Epidermal melanocyte (primary cell): ENCODE measurements around the gene DMRTC2.

Experiments used
- DNase-seq: peaks from one replicate; pipeline ENCODE4 v3.0.0; 2011; ENCODE audit warnings: low spot score; ENCODE audit not compliant: insufficient read length

DMRTC2 gene

DNA sequence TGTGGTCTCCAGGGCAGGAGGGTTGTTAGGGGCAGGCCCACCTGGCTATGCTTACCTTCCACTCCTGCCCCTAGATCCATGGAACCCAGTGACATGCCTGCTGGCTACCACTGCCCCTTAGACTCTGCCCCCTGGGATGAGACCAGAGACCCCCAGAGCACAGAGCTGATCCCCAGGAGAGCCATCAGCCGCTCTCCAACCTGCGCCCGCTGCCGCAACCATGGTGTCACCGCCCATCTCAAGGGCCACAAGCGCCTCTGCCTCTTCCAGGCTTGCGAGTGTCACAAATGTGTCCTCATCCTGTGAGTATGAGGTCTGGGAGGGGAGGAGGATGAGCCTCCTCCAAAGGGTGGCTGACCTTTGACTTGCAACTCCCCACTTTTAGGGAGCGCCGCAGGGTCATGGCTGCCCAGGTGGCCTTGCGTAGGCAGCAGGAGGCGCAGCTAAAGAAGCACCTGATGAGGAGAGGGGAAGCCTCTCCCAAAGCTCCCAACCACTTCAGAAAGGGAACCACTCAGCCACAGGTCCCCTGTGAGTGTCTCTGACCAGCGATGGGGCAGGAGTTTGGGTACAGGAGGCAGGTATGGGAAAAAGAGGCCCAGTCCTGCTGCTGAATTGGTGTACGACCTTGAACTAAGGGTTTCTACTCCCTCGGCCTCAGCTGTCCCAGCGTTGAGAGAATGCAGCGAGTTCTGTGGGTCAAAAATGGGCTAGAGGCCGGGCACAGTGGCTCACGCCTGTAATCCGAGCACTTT is 2.7 kb downstream of the DMRTC2 start:
- DNase-seq: no peak

DNA sequence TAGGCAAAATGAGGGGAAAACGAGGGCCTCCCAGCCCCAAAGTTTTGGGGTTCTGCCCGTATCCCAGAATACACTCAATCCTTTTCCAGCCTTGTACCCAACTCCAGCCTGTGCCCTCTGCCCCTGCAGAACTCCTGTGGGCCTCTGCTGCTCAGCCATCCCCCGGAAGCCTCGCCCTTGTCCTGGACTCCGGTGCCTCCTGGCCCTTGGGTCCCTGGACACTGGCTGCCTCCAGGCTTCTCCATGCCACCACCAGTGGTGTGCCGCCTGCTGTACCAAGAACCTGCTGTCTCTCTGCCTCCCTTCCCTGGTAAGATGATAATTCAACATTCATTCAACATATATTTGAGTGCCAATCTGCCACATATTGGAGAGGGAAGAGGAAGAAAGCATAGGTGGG is 3.8 kb downstream of the DMRTC2 start:
- DNase-seq: no peak

DNA sequence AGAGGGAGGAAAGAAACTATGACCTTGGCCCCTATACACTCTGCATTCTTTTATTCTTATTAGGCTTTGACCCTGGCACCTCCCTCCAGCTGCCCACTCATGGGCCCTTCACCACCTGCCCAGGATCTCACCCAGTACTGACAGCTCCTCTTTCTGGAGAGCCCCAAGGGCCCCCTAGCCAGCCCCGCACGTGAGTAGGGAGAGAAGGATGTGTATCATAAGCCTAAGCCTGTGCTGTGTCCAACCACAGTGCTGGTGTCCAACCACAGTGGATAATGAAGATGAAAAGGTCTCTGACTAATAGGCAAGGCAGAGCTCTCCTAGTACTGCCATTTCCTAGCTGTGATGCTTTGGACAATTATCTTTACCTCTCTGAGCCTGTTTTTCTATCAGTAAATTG is 4.2 kb downstream of the DMRTC2 start:
- no peak for DNase-seq

DNA sequence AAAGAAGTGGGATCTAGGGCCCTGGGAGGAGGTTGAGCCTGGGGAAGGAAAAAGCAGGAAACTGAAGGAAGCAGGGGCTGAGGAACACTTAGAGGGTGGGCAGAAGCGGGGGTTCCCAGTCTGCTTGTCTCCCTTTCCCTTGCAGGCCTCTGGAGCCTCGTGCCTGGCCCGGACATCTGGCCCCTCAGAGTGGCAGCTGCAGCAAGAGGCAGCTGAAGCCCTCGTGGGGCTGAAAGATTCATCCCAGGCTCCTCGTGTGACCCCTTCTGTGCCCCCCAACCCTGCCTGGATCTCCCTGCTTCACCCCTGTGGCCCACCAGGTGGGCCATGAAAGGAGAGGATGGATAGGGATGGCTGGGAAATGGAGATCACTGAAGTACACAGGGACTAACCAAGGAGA is 5.5 kb downstream of the DMRTC2 start:
- DNase-seq: no peak

DNA sequence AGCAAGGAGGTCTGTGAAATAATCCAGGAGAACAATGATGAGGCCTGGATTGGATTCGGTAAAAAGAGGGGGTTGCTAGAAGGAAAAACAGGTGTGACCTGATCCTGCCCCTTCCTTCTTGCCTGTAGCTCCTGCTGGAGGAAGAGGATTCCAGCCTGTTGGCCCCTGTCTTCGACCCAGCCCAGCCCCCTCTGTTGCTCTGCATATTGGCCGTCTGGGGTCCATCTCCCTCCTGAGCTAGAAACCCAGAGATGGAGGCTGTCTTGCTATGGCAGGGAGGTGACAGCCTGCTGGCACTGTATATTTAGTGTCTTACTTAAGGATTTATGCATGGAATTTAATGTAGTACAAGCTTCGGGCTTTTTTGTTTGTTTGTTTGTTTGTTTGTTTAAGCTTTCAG is 6.6 kb downstream of the DMRTC2 start:
- DNase-seq: no peak

DNA sequence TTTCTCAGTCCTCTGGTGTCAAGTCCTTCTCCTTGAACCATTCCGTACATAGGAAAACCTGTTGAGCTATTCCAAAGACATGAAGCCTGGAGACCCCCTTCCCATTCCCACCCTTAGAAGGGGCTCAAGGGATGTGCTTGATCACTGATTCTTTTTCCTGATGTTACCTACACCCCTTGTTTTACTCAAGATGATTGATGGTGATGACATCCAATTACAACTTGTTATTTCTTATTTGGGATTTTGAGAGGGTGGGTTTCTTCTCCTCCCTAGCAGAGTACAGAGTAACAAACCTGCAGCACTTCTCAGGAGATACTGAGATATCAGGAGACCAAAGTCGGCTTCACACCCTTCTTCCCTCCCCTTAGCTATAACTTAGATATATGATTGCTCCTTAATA is 8.5 kb downstream of the DMRTC2 start:
- DNase-seq: peak; percentile 7

DNA sequence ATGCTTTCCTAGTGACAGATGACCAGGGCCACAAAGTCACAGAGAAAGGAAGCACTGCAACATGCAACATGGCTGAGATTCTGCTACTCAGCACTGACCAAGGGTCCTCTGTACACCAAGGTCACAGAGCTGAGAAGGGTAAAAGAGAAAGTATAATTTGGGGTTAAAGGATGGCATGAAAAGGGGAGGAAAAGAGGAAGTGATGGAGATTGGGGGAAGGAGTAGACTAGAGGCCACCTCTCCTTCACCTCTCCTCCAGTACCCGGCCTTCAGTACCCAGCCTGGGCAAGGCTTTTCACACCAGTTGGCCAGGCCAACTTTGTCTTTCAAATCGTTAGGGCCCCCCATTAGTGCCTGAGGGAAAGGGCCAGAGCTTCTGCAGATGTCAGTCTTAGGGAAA is 8.9 kb downstream of the DMRTC2 start:
- no peak for DNase-seq

DNA sequence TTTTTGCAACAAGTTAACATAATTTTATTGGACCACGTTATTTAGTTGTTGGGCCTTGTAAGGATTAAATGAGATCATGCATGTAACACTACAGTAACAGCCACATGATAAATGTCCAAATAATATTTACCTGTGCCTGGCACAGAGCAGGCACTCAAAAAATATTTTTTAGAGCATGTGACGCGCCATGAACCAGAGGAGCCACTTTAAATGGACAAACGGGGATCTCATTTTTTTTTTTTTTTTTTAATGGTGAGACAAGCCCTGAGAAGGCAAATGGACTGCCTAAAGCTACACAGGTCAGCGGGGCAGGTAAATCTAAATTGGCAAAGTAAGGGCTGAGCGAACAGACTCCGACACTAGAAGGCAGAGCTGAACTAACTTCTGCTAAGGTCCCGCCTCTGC is 14.4 kb downstream of the DMRTC2 start:
- DNase-seq: no peak

DNA sequence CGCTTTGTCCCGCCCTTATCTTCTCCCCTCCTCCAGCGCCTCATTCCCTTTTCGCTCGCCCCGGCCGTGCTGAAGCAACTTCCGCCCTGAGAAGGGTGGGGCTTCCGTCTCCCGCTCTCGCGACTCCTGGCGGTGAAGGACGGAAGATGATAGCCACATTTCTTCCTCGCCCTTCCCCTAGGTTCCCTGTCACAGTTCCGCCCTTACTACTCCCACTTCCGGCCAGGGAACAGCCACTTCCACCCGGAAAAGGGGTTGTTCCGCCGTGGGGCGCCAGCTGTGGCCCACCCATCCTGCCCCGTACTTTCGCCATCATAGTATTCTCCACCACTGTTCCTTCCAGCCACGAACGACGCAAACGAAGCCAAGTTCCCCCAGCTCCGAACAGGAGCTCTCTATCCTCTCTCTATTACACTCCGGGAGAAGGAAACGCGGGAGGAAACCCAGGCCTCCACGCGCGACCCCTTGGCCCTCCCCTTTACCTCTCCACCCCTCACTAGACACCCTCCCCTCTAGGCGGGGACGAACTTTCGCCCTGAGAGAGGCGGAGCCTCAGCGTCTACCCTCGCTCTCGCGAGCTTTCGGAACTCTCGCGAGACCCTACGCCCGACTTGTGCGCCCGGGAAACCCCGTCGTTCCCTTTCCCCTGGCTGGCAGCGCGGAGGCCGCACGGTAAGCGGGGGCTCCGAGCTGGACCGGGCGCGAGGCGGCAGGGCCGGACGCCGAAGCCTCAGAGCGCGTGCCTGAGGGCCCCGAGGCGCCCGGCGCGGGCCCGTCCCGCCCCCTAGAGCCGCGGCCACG is 15.0 kb downstream of the DMRTC2 start, which contains the start of gene RPS19:
Gene RPS19 (plus strand): TSS at position 638 of the 801 bp plus-strand sequence. CDS start 520 bp downstream, outside the sequence.
- peak; percentile 97 for DNase-seq

DNA sequence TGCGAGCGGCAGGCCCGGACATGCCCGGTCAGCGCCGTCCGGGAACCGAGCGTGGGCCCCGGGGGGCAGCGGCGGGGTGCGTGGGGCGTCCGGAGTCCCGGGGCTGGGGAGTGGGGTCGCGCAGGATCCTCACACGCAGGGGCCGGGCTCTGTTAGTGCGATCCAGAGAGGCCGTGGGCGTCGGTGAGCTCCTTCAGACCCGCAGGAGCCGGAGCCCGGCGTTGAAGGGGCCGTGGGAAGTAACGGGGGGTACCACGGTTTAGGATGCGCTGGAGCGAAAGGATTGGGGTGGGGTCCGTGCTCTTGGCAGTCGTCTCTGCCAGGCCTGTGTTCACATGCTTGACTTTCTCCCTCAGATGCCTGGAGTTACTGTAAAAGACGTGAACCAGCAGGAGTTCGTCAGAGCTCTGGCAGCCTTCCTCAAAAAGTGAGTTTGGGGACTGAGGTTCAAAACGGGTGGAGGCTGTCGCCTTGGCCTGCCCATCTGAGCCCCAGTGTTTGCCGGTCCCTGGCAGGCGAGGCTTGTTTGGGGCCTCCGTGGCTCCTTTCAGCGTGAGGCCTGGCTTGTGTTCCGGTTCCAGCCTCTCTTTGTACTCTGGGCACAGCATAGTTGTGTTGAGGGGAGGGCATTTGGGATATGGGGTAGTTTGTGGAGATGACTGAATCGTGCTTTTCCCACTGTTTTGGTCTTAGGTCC is 15.7 kb downstream of the DMRTC2 start:
- peak; percentile 16 for DNase-seq

DNA sequence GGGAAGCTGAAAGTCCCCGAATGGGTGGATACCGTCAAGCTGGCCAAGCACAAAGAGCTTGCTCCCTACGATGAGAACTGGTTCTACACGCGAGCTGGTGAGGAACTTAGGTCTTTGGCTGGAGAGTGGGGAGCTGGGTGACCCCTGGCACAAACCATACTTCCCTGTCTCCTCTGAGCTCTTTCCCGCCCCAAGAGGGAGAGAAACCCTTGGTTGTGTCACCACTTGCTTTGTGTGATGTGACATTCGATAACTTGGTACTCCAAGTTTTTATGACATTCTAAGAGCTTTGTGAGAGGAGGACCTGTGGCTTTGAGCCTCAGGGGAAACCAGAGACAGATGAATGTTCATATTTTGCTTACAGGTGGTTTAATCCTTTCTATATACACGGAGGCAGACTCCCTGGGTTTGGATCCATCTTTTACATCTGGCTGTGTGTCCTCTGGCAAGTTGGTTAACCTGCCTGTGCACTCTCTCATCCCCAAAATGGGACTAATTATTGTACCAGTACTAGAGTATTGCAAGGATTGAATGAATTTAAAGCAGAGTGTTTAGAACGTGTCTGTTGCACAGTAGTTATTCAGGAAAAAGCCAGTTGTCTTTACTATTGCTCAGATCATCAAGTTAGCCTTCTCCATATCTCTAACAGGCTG is 16.4 kb downstream of the DMRTC2 start:
- peak; percentile 13 for DNase-seq

DNA sequence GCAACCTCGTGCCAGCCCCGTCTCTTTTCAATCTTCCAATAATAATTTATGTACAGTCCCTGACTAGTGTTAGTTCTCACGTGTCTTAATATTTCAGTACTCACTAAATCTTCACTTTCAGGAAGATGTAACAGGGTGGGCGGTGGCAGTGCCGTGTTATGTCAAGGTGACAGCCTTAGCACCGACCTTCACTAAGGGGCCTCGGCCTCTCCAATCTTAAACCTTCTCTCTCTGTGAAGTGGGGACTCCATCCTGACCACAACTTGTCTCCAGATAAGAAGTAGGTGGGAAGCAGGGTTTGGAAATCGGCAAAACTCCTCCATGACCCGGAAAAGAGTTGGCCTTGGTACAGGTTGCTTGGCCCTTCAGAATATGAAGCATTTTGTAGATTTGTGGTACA is 17.0 kb downstream of the DMRTC2 start:
- DNase-seq: peak; percentile 2

DNA sequence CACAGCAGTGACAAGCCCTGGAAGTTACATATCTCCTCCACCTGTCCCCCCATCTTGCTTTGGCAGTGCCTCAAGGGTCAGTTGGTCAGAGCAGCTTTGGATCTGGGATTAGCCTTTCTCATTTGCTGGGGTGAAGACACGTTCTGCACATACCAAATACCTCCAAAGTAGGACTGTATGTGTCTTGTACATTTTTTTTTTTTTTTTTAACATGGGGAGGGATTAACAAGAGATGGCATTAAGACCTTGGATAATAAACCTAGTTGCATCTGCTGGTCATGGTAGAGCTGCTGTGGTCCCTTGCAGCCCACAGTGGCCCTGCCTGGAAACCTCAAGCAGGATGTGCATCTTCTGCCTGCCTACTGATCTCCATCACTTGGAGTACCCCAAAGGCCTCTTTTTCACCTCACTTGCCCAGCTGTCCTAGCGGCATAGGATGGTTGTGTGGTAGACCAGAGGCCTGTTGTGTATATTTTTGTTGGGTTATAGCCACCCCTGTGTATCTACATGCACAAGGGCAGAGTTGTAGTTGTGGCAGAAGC is 17.7 kb downstream of the DMRTC2 start:
- no peak for DNase-seq

DNA sequence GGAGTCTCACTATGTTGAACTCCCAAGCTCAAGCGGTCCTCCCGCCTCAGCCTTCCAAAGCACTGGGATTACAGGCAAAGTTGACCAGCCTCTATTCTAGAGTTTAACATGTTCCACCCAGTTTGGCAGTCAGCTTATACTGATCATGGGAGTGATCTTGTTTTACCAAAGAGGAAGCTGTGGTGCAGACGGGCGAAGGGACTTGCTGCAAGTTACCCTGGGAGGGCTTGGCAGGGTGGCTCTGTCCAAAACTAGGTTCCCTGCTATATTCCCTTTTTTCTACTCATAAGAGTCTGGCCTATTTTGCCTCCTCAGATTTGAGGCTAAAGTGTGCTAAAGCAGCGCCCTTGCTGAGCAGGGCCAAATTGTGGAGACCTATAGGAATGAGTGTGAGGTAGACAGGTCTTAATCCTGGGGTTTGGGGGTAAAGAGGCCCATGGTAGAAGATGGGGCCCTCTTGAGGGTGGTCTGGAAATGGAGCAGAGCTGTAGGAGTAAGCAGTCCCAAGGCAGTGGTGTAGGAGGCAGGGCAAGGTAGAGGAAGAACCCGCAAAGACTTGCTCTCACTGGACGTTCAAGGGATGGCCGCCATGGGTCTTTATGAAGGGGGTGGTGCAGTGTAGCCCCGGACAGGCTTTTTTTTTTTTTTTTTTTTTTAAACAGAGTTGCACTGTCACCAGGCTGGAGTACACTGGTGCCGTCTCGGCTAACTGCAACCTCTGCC is 18.5 kb downstream of the DMRTC2 start:
- no peak for DNase-seq

DNA sequence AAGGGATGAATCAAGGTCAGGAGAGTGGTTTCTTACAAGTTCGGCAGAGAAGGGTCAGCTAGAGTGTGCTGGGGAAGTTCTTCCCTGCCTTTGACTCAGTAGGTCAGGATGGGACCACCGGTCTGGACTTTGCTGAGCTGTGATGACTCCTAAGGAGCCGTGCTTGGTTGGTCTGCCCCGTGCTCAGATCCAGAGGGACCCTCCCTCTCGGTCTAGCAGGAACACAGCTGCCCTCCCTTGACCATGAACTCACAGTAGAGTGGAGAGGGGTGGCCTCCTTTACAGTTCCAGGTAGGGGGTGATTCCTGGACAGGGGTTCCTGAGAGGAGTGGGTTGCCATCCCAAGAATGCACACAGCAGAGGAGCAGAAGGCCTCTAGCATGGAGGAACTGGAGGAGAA is 19.5 kb downstream of the DMRTC2 start:
- no peak for DNase-seq

DNA sequence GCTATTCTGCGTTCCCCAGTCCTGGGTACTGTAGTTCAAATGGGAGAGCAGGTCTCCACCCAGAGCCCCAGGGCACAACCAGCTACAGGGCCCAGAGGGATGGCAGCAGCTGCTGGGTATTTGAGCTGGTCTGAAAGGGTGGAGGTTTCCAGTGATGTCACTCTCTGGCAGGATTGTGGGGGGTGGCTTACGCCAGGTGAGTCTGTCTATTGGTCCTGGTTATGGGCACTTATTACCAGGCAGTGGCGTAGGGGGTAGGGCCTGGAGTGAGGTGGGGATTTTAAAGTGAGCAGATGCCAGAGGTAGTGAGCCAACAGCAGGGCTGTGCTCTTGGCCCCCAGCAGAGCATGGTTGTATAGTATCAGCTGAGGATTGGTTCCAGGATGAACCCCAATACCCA is 21.4 kb downstream of the DMRTC2 start:
- no peak for DNase-seq

DNA sequence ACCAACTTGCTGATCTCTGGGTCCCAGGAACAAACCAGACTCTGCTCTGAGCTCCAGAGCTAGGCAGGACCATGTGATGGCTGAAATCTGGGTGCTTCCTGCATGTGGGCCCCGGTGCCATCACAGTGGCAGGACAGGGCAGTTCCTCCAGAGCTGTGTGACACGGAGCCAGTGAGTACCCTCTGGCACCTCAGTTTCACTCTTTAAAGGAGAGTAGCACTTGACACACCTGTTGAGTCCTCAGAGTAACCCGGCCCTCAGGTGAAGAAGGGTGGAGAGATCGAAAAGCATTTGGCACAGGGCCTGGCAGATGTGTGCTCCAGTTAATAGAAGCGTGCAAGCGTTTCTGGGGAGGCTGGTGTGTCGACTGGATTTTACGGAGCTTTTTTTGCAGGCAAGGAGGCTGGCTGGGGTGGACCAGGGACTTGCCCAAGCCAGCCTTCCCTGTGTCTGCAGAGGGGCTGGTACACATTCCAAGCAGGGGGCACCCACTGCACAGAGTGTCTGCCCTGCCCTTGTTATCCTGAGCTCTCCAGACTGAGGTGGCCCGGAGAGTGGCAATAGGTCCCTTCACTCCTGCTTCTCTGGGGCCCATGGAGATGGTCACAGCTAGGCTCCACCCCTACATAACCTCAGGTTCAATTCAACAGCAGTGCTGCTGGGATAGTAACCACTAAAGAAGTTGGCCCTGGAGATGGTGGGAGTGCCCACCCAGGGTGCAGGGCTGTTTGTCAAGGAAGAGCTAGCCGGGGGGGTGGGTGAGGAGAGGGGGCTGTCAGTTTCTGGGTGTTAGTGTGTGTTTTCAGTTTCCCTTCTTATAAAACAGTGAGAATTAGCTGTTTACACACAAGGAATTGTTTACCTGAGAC is 23.5 kb downstream of the DMRTC2 start:
- no peak for DNase-seq

DNA sequence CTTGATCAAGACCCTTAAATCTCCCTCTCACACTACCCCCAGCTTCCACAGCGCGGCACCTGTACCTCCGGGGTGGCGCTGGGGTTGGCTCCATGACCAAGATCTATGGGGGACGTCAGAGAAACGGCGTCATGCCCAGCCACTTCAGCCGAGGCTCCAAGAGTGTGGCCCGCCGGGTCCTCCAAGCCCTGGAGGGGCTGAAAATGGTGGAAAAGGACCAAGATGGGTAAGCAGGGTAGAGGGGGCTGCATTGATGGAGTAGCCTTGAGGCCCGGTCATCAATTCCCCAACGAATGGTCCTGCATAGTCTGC is 24.1 kb downstream of the DMRTC2 start:
- no peak for DNase-seq

DNA sequence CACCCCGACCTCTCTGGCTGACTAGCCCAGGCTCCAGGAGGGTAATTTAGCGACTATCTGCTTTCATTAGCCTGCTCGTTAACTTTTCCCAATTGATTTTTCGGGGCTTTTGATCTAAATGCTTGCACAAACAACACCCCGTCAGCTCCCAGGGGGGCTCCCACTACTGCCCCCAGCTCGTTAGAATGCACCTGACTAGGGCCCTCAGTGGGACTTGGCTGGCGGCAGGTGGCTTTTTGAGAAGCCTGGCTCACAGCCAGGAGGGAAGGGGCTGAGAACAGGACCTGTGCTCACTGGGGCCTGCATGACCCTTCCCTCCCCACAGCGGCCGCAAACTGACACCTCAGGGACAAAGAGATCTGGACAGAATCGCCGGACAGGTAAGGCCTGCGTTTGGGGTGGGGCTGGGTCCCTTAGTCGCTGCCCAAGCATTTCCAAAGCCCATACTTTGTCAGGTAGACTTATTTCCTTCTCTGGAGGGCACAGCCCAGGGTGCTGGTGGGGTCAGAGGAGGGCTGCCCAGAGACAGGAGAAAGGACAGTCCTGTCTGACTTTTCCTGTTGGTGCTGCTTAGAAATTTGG is 24.6 kb downstream of the DMRTC2 start:
- no peak for DNase-seq
